ENCODE data around the gene ARID1B.

Gene ARID1B

DNA sequence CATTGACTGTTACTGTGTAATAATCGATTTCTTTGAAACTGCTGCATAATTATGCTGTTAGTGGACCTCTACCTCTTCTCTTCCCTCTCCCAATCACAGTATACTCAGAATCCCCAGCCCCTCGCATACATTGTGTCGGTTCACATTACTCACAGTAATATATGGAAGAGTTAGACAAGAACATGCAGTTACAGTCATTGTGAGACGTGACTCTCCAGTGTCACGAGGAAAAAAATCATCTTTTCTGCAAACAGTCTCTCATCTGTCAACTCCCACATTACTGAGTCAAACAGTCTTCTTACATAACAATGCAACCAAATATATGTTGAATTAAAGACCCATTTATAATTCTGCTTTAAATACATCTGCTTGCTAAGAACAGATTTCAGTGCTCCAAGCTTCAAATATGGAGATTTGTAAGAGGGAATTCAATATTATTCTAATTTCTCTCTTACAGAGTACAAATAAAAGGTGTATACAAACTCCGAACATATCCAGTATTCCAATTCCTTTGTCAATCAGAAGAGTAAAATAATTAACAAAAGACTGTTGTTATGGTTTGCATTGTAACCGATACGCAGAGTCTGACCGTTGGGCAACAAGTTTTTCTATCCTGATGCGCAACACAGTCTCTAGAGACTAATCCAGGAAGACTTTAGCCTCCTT lies 432.8 kb downstream of the ARID1B start:
- Histone ChIP-seq H3K36me3 (ENCODE audit: control insufficient read depth, insufficient read depth, low read length) (no peaks in the 10 kb centered on the region), H3K4me1 (ENCODE audit: control insufficient read depth, insufficient read depth, low read length) (no peaks in the 10 kb centered on the region), H3K9me3 (ENCODE audit: control insufficient read depth, low read length) (no peaks in the 10 kb centered on the region), H3K27me3 (ENCODE audit: control insufficient read depth, insufficient read depth, low read length) (no peaks in the 10 kb centered on the region), H3K4me3 (ENCODE audit: low read length) (no peak overlapping the region), H3K9ac (ENCODE audit: low read length) (no peak overlapping the region)

DNA sequence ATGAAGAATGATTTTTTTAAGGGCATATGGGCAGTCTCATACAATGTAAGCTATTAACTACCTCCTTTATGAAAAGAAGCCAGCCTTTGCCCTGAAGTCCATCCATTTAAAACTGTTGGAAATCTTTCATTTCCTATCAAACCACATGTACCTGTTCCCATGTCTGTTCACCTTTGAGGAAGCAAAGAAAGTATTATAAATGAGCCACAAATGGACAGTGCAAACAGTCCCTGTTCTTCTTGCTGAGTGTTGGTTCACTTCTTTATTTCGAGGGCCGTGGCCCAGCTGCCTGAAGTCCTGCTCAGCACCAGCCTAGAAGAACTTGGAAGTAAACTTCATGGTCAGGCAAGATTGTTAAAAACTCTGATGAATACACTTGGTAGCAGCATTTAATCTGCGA lies 433.8 kb downstream of the ARID1B start:
- H3K27me3 ChIP-seq (ENCODE audit: control insufficient read depth, insufficient read depth, low read length) = no peaks in the 10 kb centered on the region
- no peak overlapping the region for H3K9ac ChIP-seq (ENCODE audit: low read length)
- no peaks in the 10 kb centered on the region for H3K36me3 ChIP-seq (ENCODE audit: control insufficient read depth, insufficient read depth, low read length)
- no peak overlapping the region for H3K4me3 ChIP-seq (ENCODE audit: low read length)
- H3K4me1 ChIP-seq (ENCODE audit: control insufficient read depth, insufficient read depth, low read length) = no peaks in the 10 kb centered on the region
- H3K9me3 ChIP-seq (ENCODE audit: control insufficient read depth, low read length) = no peaks in the 10 kb centered on the region

DNA sequence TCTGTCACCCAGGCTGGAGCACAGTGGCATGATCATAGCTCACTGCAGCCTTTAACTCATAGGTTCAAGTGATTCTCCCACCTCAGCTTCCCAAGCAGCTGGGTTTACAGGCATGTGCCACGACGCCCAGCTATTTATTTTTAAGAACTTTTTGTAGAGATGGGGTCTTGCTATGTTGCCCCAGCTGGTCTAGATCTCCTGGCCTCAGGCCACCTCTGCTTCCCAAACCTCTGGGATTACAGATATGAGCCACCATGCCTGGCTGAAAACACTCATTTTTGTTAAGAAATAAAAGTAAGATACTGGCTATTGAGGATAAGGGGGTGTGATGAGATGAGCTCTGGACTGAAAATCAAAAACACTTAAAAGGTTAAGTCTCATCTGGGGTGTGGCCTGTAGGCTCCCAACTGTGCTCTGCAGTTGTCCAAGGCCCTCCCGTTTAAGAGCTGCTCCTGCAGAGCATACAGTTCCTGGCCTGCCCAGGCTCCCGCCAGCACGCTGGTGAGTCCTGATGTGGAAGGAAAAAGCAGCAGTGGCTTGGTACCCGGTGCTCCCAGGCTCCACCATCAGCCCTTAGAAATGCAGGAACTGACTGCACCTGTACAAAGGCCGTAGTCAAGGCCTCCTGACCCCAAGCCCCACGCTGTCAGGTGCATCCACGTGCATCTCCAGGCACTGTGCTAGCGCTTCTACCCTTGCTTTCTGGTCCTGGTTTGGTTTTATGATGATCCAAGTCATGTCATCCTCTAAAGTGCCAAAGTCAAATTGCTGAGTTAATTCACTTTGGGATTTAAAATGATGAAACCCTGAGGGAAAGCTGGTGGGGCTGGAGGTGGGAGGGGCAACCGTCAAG lies 434.7 kb downstream of the ARID1B start:
- H3K4me3 ChIP-seq (ENCODE audit: low read length) = no peak overlapping the region
- no peak overlapping the region for H3K9ac ChIP-seq (ENCODE audit: low read length)
- H3K4me1 ChIP-seq (ENCODE audit: control insufficient read depth, insufficient read depth, low read length) = no peaks in the 10 kb centered on the region
- no peaks in the 10 kb centered on the region for H3K27me3 ChIP-seq (ENCODE audit: control insufficient read depth, insufficient read depth, low read length)
- no peaks in the 10 kb centered on the region for H3K36me3 ChIP-seq (ENCODE audit: control insufficient read depth, insufficient read depth, low read length)
- no peaks in the 10 kb centered on the region for H3K9me3 ChIP-seq (ENCODE audit: control insufficient read depth, low read length)

DNA sequence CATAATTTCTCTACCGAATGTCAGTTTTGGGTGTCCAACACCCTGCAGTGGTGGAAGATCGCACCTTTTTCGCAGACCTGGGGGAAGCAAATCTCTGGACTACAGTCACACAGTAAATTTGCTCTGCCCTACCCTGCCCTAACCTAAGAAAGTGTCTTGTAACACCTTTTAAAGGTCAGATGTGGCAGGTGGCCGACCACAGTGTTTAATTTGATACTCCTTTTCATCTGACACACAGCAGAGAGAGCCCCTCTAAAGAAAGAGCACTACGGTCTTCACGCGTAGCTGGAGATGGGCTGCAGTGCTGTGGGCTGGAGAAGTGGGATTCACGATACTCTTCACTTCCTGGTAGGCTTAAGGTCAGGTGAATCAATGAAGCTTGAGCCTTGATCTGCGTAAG lies 436.2 kb downstream of the ARID1B start:
- H3K9me3 ChIP-seq (ENCODE audit: control insufficient read depth, low read length) = no peaks in the 10 kb centered on the region
- H3K4me1 ChIP-seq (ENCODE audit: control insufficient read depth, insufficient read depth, low read length) = no peaks in the 10 kb centered on the region
- H3K9ac ChIP-seq (ENCODE audit: low read length) = no peak overlapping the region
- no peaks in the 10 kb centered on the region for H3K36me3 ChIP-seq (ENCODE audit: control insufficient read depth, insufficient read depth, low read length)
- H3K4me3 ChIP-seq (ENCODE audit: low read length) = no peak overlapping the region
- no peaks in the 10 kb centered on the region for H3K27me3 ChIP-seq (ENCODE audit: control insufficient read depth, insufficient read depth, low read length)

DNA sequence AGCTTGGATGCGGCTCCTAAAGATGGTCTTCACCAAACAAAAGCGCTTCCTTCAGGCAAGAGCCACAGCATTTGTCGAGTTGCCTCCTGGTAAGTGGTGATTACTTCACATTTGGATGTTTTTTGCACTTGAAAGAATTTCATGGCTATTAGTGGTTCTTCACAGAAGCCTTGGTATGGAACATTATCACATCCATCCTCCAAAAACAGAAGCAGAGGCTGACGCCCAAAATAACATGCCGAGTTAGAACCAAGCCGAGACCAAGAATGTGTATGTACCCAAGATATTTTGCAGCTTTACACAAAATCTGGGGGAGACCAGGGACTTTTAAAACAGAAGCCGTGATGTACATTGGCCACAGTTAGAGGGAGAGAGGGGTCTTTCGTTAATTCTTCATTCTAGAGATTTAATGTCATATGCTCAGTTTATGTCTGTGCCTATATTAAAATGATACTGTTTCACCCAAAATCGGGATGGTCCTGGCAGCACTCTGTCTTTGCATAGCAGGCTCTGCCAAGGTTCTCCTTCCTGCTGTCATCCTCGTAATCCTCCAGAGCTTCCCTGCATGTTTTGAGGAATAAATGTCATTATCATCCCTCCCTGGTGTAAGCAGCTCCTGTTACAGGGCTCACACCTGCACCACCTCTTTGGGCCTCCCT lies 436.9 kb downstream of the ARID1B start:
- H3K9me3 ChIP-seq (ENCODE audit: control insufficient read depth, low read length) = no peaks in the 10 kb centered on the region
- no peaks in the 10 kb centered on the region for H3K4me1 ChIP-seq (ENCODE audit: control insufficient read depth, insufficient read depth, low read length)
- H3K9ac ChIP-seq (ENCODE audit: low read length) = no peak overlapping the region
- H3K36me3 ChIP-seq (ENCODE audit: control insufficient read depth, insufficient read depth, low read length) = no peaks in the 10 kb centered on the region
- no peak overlapping the region for H3K4me3 ChIP-seq (ENCODE audit: low read length)
- no peaks in the 10 kb centered on the region for H3K27me3 ChIP-seq (ENCODE audit: control insufficient read depth, insufficient read depth, low read length)

DNA sequence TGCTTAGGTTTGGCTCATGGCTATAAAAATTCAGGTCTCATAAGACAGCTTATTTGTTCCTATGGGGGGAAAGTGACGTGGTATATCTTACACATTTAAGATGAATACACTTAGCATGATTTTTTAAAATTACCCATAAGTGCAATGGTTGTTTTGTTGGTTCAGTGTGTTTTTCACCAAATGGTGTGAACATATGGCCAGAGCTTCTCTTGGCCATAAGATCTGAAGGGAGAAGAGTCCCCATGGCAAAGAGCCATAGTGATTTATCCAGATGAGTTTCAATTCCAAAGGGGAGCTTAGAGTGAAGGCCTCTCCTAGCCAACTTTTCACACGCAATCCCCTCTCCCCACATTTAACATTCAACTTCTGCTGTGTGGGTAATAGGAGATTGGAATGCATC lies 438.5 kb downstream of the ARID1B start:
- H3K36me3 ChIP-seq (ENCODE audit: control insufficient read depth, insufficient read depth, low read length) = no peaks in the 10 kb centered on the region
- no peaks in the 10 kb centered on the region for H3K4me1 ChIP-seq (ENCODE audit: control insufficient read depth, insufficient read depth, low read length)
- no peaks in the 10 kb centered on the region for H3K27me3 ChIP-seq (ENCODE audit: control insufficient read depth, insufficient read depth, low read length)
- no peak overlapping the region for H3K9ac ChIP-seq (ENCODE audit: low read length)
- no peak overlapping the region for H3K4me3 ChIP-seq (ENCODE audit: low read length)
- H3K9me3 ChIP-seq (ENCODE audit: control insufficient read depth, low read length) = no peaks in the 10 kb centered on the region

DNA sequence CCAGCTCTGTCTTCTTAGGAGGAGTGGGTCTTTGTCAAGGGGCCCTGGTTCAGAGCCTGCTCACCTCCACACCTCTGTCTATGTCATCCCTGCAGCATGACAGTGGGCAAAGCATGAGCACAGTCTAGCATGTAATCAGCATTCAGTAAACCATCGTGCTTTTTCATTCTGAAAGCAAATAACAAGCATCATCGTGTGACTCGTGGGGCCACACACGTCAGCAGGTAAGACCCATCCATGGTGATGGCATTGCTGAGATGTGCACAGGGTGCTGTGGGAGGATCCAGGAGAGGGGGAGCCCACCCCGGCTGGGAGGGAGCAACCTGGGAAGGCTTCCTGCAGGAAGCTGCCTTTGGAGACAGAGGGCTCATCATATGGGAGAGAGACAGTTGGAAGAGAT lies 439.4 kb downstream of the ARID1B start:
- Histone ChIP-seq H3K9ac (ENCODE audit: low read length) (no peak overlapping the region), H3K36me3 (ENCODE audit: control insufficient read depth, insufficient read depth, low read length) (no peaks in the 10 kb centered on the region), H3K9me3 (ENCODE audit: control insufficient read depth, low read length) (no peaks in the 10 kb centered on the region), H3K27me3 (ENCODE audit: control insufficient read depth, insufficient read depth, low read length) (no peaks in the 10 kb centered on the region), H3K4me1 (ENCODE audit: control insufficient read depth, insufficient read depth, low read length) (no peaks in the 10 kb centered on the region), H3K4me3 (ENCODE audit: low read length) (no peak overlapping the region)

DNA sequence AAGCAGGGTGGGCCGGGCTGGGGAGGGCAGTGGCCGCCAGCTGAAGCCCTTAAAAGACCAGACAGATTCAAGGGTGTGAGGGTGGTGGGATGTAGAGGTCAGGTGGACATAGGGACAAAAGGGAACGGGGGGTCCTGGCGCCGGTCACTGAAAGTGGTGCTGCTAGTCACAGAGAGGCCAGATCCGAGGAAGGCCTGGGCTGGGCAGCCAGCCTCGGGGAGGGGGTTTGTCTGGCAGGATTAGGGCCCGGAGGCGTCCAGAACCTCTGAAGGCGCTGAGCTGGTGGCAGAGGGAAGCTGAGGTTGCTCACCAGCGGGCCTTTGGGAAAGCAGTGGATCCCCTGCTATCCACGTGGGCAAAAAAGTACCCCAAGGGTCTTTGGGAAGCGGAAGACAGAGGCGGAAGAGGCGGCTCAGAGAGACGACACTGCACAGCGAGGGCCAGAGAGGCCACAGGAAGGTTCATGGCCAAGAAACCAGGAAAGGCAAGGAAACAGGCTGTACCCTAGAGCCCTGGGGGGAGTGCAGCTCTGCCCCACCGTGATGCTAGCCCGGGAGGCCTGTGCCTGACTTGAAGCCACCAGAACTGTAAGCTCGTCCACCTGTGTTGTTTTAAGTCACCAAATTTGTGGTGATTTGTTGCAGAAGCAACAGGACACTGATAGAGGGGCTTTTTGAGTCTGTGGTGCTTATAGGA lies 440.2 kb downstream of the ARID1B start:
- no peaks in the 10 kb centered on the region for H3K9me3 ChIP-seq (ENCODE audit: control insufficient read depth, low read length)
- H3K9ac ChIP-seq (ENCODE audit: low read length) = no peak overlapping the region
- no peak overlapping the region for H3K4me3 ChIP-seq (ENCODE audit: low read length)
- H3K36me3 ChIP-seq (ENCODE audit: control insufficient read depth, insufficient read depth, low read length) = no peaks in the 10 kb centered on the region
- no peaks in the 10 kb centered on the region for H3K4me1 ChIP-seq (ENCODE audit: control insufficient read depth, insufficient read depth, low read length)
- no peaks in the 10 kb centered on the region for H3K27me3 ChIP-seq (ENCODE audit: control insufficient read depth, insufficient read depth, low read length)

DNA sequence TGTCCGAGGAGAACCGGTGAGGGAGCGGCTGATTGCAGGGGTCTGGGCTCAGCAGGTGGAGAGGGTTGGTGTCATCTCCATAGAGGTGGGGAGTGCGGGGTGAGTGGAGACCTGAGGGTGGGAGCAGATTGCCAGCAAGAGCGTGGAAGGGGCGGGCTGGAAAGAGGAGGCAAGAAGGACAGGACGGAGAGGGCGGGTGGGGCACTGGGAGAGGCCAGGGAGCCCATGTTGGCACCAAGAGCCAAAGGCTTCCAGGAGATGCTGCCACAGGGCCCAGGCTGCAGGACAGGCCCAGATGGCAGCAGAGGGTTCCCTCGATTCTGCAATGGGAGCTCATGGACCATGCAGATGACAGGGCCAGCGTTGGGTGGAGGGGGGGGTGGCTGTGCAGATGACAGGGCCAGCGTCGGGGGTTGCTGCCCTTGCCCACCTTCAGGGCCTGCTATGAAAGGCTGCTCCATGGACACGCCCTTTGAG lies 440.8 kb downstream of the ARID1B start:
- Histone ChIP-seq H3K4me3 (ENCODE audit: low read length) (no peak overlapping the region), H3K4me1 (ENCODE audit: control insufficient read depth, insufficient read depth, low read length) (no peaks in the 10 kb centered on the region), H3K9ac (ENCODE audit: low read length) (no peak overlapping the region), H3K27me3 (ENCODE audit: control insufficient read depth, insufficient read depth, low read length) (no peaks in the 10 kb centered on the region), H3K36me3 (ENCODE audit: control insufficient read depth, insufficient read depth, low read length) (no peaks in the 10 kb centered on the region), H3K9me3 (ENCODE audit: control insufficient read depth, low read length) (no peaks in the 10 kb centered on the region)

DNA sequence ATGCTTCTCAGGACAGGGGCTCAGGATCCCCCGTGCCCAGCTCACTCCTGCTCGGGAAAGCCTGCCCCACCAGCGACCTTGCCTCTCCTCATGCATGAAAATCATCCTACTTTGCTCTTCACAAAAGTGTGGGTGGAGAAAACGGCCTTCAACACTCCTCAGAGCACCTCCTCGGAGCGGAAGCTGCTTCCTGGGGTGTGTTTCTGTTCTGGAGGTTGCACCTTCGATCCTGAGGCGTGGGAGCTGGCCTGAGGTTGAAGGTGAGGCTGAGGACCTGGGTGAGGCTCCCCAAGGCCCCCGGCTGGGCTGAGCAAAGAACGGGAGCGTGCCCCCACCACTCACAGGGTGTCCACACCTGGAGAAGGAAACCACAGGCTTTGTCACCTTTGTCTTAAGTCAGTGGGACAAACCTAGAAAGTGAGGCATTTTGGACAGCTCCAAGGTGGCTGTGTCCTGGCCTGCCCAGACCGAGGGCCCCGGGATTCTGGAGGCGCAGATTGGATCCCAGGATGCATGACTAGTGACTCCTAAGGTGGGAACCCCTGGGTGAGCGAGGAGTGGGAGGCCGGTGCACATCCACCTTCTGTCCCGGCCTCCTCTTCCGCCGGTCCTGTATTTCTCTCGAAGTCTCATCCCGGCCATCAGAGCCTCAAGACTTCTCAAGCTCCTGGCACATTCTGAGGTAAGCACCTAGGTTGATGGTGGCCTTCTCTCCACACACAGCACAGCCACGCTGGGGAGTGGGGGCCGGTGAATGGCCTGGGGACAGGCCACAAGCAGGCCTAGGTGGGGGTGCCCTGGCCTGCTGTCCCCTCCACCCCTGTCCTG lies 441.4 kb downstream of the ARID1B start:
- no peaks in the 10 kb centered on the region for H3K27me3 ChIP-seq (ENCODE audit: control insufficient read depth, insufficient read depth, low read length)
- no peaks in the 10 kb centered on the region for H3K4me1 ChIP-seq (ENCODE audit: control insufficient read depth, insufficient read depth, low read length)
- no peaks in the 10 kb centered on the region for H3K9me3 ChIP-seq (ENCODE audit: control insufficient read depth, low read length)
- H3K9ac ChIP-seq (ENCODE audit: low read length) = no peak overlapping the region
- no peak overlapping the region for H3K4me3 ChIP-seq (ENCODE audit: low read length)
- no peaks in the 10 kb centered on the region for H3K36me3 ChIP-seq (ENCODE audit: control insufficient read depth, insufficient read depth, low read length)

All from mucosa of stomach (tissue), 1 donor.